SK-N-SH (cell line): ENCODE results near the gene RGS11.

ENCODE experiments used
- CTCF ChIP-seq: fragments of 200-600 bp; sonication (generic); IDR thresholded peaks from 2 replicates; pipeline ENCODE4 v1.6.1; 2017; ENCODE audit warnings: antibody characterized with exemption, mild to moderate bottlenecking, moderate library complexity
- EZH2phosphoT487 ChIP-seq: fragments of 200-600 bp; sonication (generic); IDR thresholded peaks from 2 replicates; pipeline ENCODE4 v1.6.1; 2017; ENCODE audit warnings: low read depth, mixed run types, mild to moderate bottlenecking, antibody characterized with exemption, moderate library complexity, borderline replicate concordance
- MAX ChIP-seq: IDR thresholded peaks from 2 replicates; pipeline ENCODE4 v1.4.0; 2012; ENCODE audit warnings: low read depth
- MXI1 ChIP-seq: IDR thresholded peaks from 2 replicates; pipeline ENCODE4 v1.6.1; 2012; ENCODE audit warnings: mild to moderate bottlenecking, low read depth, low read length, improper control_type of control experiment
- TEAD4 ChIP-seq: IDR thresholded peaks from 2 replicates; pipeline ENCODE4 v1.4.0; 2012; ENCODE audit warnings: mild to moderate bottlenecking, borderline replicate concordance; ENCODE audit not compliant: insufficient read depth

- no peak for TF ChIP-seq CTCF
- TF ChIP-seq MAX = no peak
- TF ChIP-seq MXI1 = no peak
- TF ChIP-seq TEAD4 = no peak
- TF ChIP-seq EZH2phosphoT487 = no peak
Measured at GRCh38 chr16:268141-269053, 7.3 kb downstream of the RGS11 start.
